ENCODE measurements around the gene UPP1. TPM values are rescaled to one million over a fixed set of nuclear protein-coding genes. Genes with fewer than 3 reads are reported as not detected.

Gene UPP1
- total RNA-seq, 1 experiment from 2014 or later, result 50.8 TPM

- peak; percentile 74 for DNase-seq (ENCODE audit: low read depth)
Measured at GRCh38 chr7:48085433-48085791, 3.7 kb upstream of the UPP1 start.

GRCh38 chr7:48085942-48086341, 3.1 kb upstream of the UPP1 start:
- peak; percentile 39 for DNase-seq (ENCODE audit: low read depth)

GRCh38 chr7:48087349-48087748, 1.7 kb upstream of the UPP1 start:
- DNase-seq (ENCODE audit: low read depth), result peak; percentile 88

- DNase-seq (ENCODE audit: low read depth), result peak; percentile 99
Measured at GRCh38 chr7:48088559-48089045, 463 bp upstream of the UPP1 start.

GRCh38 chr7:48090095-48090805, 1.2 kb downstream of the UPP1 start:
- DNase-seq (ENCODE audit: low read depth), result peak; percentile 57

- no peak for DNase-seq (ENCODE audit: low read depth)
Measured at GRCh38 chr7:48091506-48092433, 2.7 kb downstream of the UPP1 start.

- no peak for DNase-seq (ENCODE audit: low read depth)
Measured at GRCh38 chr7:48094861-48095293, 5.8 kb downstream of the UPP1 start.

GRCh38 chr7:48096273-48096672, 7.2 kb downstream of the UPP1 start:
- DNase-seq (ENCODE audit: low read depth), result no peak

- no peak for DNase-seq (ENCODE audit: low read depth)
Measured at GRCh38 chr7:48097521-48098231, 8.6 kb downstream of the UPP1 start.

- DNase-seq (ENCODE audit: low read depth), result no peak
Measured at GRCh38 chr7:48098846-48099245, 9.8 kb downstream of the UPP1 start.

- no peak for DNase-seq (ENCODE audit: low read depth)
Measured at GRCh38 chr7:48099781-48100180, 10.7 kb downstream of the UPP1 start.

- no peak for DNase-seq (ENCODE audit: low read depth)
Measured at GRCh38 chr7:48101352-48101751, 12.3 kb downstream of the UPP1 start.

- no peak for DNase-seq (ENCODE audit: low read depth)
Measured at GRCh38 chr7:48101968-48102367, 12.9 kb downstream of the UPP1 start.

GRCh38 chr7:48102530-48102929, 13.5 kb downstream of the UPP1 start:
- DNase-seq (ENCODE audit: low read depth), result no peak

- no peak for DNase-seq (ENCODE audit: low read depth)
Measured at GRCh38 chr7:48105045-48105444, 16.0 kb downstream of the UPP1 start.

- DNase-seq (ENCODE audit: low read depth), result no peak
Measured at GRCh38 chr7:48106906-48107659, 18.0 kb downstream of the UPP1 start.

- no peak for DNase-seq (ENCODE audit: low read depth)
Measured at GRCh38 chr7:48107926-48108472, 18.9 kb downstream of the UPP1 start.

- DNase-seq (ENCODE audit: low read depth), result no peak
Measured at GRCh38 chr7:48108959-48109847, 20.1 kb downstream of the UPP1 start.

- peak; percentile 83 for DNase-seq (ENCODE audit: low read depth)
Measured at GRCh38 chr7:48109848-48110663, 21.0 kb downstream of the UPP1 start.
